Germinal center (tissue), 1 donor: Measurements from ENCODE around the gene MTUS2.

Experiments used
- DNase-seq: peaks from one replicate; pipeline ENCODE4 v3.0.0; 2012; ENCODE audit warnings: mixed read lengths, low spot score

The MTUS2 gene

GRCh38 chr13:29526741-29527140 lies 706.6 kb downstream of the MTUS2 start:
- no peak for DNase-seq

GRCh38 chr13:29527511-29527910 lies 707.4 kb downstream of the MTUS2 start:
- no peak for DNase-seq

GRCh38 chr13:29527916-29528315 lies 707.8 kb downstream of the MTUS2 start:
- DNase-seq, result no peak

GRCh38 chr13:29529754-29530153 lies 709.6 kb downstream of the MTUS2 start:
- DNase-seq, result no peak

- DNase-seq, result no peak
These were observed 710.8 kb downstream of the MTUS2 start for GRCh38 chr13:29530901-29531300.

- no peak for DNase-seq
These were observed 712.0 kb downstream of the MTUS2 start for GRCh38 chr13:29532116-29532515.

GRCh38 chr13:29532821-29533220 lies 712.7 kb downstream of the MTUS2 start:
- no peak for DNase-seq

GRCh38 chr13:29534083-29534482 lies 713.9 kb downstream of the MTUS2 start:
- no peak for DNase-seq

- DNase-seq, result no peak
These were observed 715.8 kb downstream of the MTUS2 start for GRCh38 chr13:29535663-29536655.

- DNase-seq, result no peak
These were observed 716.7 kb downstream of the MTUS2 start for GRCh38 chr13:29536853-29537252.

- DNase-seq, result no peak
These were observed 717.9 kb downstream of the MTUS2 start for GRCh38 chr13:29537736-29538651.

GRCh38 chr13:29538652-29539040 lies 718.5 kb downstream of the MTUS2 start:
- DNase-seq, result no peak

GRCh38 chr13:29539856-29540255 lies 719.7 kb downstream of the MTUS2 start:
- no peak for DNase-seq

GRCh38 chr13:29540334-29540733 lies 720.2 kb downstream of the MTUS2 start:
- no peak for DNase-seq

GRCh38 chr13:29540799-29541198 lies 720.7 kb downstream of the MTUS2 start:
- no peak for DNase-seq

- no peak for DNase-seq
These were observed 721.3 kb downstream of the MTUS2 start for GRCh38 chr13:29541400-29541799.

- no peak for DNase-seq
These were observed 722.2 kb downstream of the MTUS2 start for GRCh38 chr13:29542381-29542780.

GRCh38 chr13:29543230-29544215 lies 723.4 kb downstream of the MTUS2 start:
- no peak for DNase-seq

GRCh38 chr13:29545988-29546387 lies 725.8 kb downstream of the MTUS2 start:
- no peak for DNase-seq

GRCh38 chr13:29546662-29547061 lies 726.5 kb downstream of the MTUS2 start:
- DNase-seq, result no peak

- no peak for DNase-seq
These were observed 727.0 kb downstream of the MTUS2 start for GRCh38 chr13:29547153-29547552.
